B cell (primary cell): Measurements from ENCODE around the gene CREB5. TPM values are rescaled to one million over a fixed set of nuclear protein-coding genes. Genes with fewer than 3 reads are reported as not detected.

Source experiments
- ATAC-seq: fragments of 200-7000 bp; cut with Tn5 transposase; one replicate; pipeline ENCODE4 v1.10.0; 2021; ENCODE audit warnings: low read depth, mild to moderate bottlenecking, moderate number of reproducible peaks, moderate library complexity
- CTCF ChIA-PET: fragments of 350-600 bp; sonication (Branson Sonifier 250); formaldehyde crosslinking; loops from one replicate; lab custom pipeline; 2021; ENCODE audit warnings: antibody characterized with exemption, inconsistent platforms; lab: Charles Lee
- POLR2A ChIA-PET: fragments of 350-600 bp; sonication (Branson Sonifier 250); formaldehyde crosslinking; loops from one replicate; lab custom pipeline; 2021; ENCODE audit warnings: antibody characterized with exemption; lab: Charles Lee
- DNase-seq: peaks from one replicate; pipeline ENCODE4 v3.0.0; 2013
- H2AFZ ChIP-seq: 2 replicates; pipeline ENCODE4 v1.6.1; 2012; ENCODE audit warnings: mild to moderate bottlenecking, low read depth, low read length; ENCODE audit not compliant: insufficient read depth, poor library complexity, severe bottlenecking
- H3K27ac ChIP-seq, 2 donors: 1 replicate in 1 of 2; 2 replicates in 1 of 2; pipeline ENCODE4 v1.5.1; 2012 to 2013; ENCODE audit warnings: low read length in 2 of 2, mild to moderate bottlenecking in 2 of 2, moderate library complexity in 1 of 2
- H3K27me3 ChIP-seq, 4 experiments: fragments of 200-600 bp in 1 of 4; sonication (generic) in 1 of 4; replicated peaks in 1 of 4; 1 replicate in 2 of 4; 2 replicates in 2 of 4; pipeline versions ENCODE4 v1.6.1 to v1.7.0; 2013 to 2016; ENCODE audit warnings: low read length in 3 of 4, mild to moderate bottlenecking in 2 of 4, mixed read lengths in 1 of 4, moderate library complexity in 1 of 4; ENCODE audit not compliant: insufficient read depth in 4 of 4, control insufficient read depth in 3 of 4; ENCODE audit errors: control extremely low read depth in 1 of 4
- H3K36me3 ChIP-seq, 2 experiments: replicated peaks in 1 of 2; 1 replicate in 1 of 2; 2 replicates in 1 of 2; pipeline versions ENCODE4 v1.6.1 to v1.7.1; 2013; ENCODE audit warnings: low read length in 1 of 2; ENCODE audit not compliant: insufficient read depth in 2 of 2, control insufficient read depth in 1 of 2; ENCODE audit errors: control extremely low read depth in 1 of 2, extremely low read depth in 1 of 2
- H3K4me1 ChIP-seq, 2 donors: fragments of 200-600 bp in 1 of 2; sonication (generic) in 1 of 2; 1 replicate in 1 of 2; 2 replicates in 1 of 2; pipeline versions ENCODE4 v1.5.1 to v1.6.1; 2013 to 2017; ENCODE audit warnings: low read length in 2 of 2; ENCODE audit not compliant: control insufficient read depth in 2 of 2, insufficient read depth in 2 of 2
- H3K4me2 ChIP-seq: replicated peaks from 2 replicates; pipeline ENCODE3; 2012; ENCODE audit warnings: mild to moderate bottlenecking, low read depth, low read length; ENCODE audit not compliant: poor library complexity, severe bottlenecking
- H3K4me3 ChIP-seq, 5 experiments: fragments of 200-600 bp in 1 of 5; sonication (generic) in 1 of 5; 1 replicate in 3 of 5; 2 replicates in 2 of 5; pipeline versions ENCODE4 v1.5.1 to v1.7.0; 2011 to 2016; ENCODE audit warnings: low read length in 4 of 5, mild to moderate bottlenecking in 4 of 5, low read depth in 2 of 5, control low read depth in 1 of 5, moderate library complexity in 1 of 5; ENCODE audit not compliant: insufficient read depth in 1 of 5; ENCODE audit errors: control extremely low read depth in 1 of 5, extremely low read depth in 1 of 5
- H3K79me2 ChIP-seq: fragments of 200-600 bp; sonication (generic); one replicate; pipeline ENCODE4 v1.6.0; 2016; ENCODE audit warnings: low read length; ENCODE audit not compliant: control insufficient read depth, insufficient read depth
- H3K9ac ChIP-seq: fragments of 200-600 bp; sonication (generic); 2 replicates; pipeline ENCODE4 v1.6.1; 2017; ENCODE audit warnings: mild to moderate bottlenecking, low read length, moderate library complexity
- H3K9me3 ChIP-seq, 3 donors: one replicate each; pipeline versions ENCODE4 v1.6.1 to v1.7.1; 2013; ENCODE audit warnings: low read length in 2 of 3; ENCODE audit not compliant: control insufficient read depth in 2 of 3, insufficient read depth in 1 of 3; ENCODE audit errors: control extremely low read depth in 1 of 3
- H4K20me1 ChIP-seq: 2 replicates; pipeline ENCODE4 v1.6.0; 2012; ENCODE audit warnings: mild to moderate bottlenecking, low read length; ENCODE audit not compliant: insufficient read depth, control insufficient read depth, poor library complexity, severe bottlenecking
- H3K27ac Mint-ChIP-seq: one replicate; pipeline ENCODE4 v1.8.0; 2021; ENCODE audit warnings: mixed read lengths
- H3K27me3 Mint-ChIP-seq: one replicate; pipeline ENCODE4 v1.8.0; 2021; ENCODE audit warnings: mixed read lengths
- H3K4me1 Mint-ChIP-seq: one replicate; pipeline ENCODE4 v1.8.0; 2021; ENCODE audit warnings: mixed read lengths
- H3K4me3 Mint-ChIP-seq: one replicate; pipeline ENCODE4 v1.8.0; 2021; ENCODE audit warnings: mixed read lengths
- H3K9me3 Mint-ChIP-seq: one replicate; pipeline ENCODE4 v1.8.0; 2022; ENCODE audit warnings: mixed read lengths; ENCODE audit not compliant: insufficient read depth
- CTCF ChIP-seq: fragments of 200-600 bp; IDR thresholded peaks from one replicate; pipeline ENCODE4 v1.8.0; 2022; ENCODE audit warnings: antibody characterized with exemption, mild to moderate bottlenecking
- EZH2 ChIP-seq: IDR thresholded peaks from 2 replicates; pipeline ENCODE4 v1.6.1; 2012; ENCODE audit warnings: borderline replicate concordance, low read depth, mild to moderate bottlenecking, moderate library complexity, low read length; ENCODE audit not compliant: insufficient read depth, poor library complexity, severe bottlenecking
- WGBS: methylation state at CpG from one replicate; pipeline ENCODE4 v1.1.5; 2013; ENCODE audit warnings: missing lambda C conversion rate; ENCODE audit not compliant: insufficient coverage; 5-methylcytosine and 5-hydroxymethylcytosine counted together
- intact Hi-C: fragments of 100-400 bp; cut with micrococcal nuclease; formaldehyde crosslinking; loops from one replicate; pipeline ENCODE4 v1.10.0; 2022
- polyA plus RNA-seq: library from polyadenylated mRNA; depleted of rRNA; stranded (reverse); fragments of >200 nt; gene quantifications from 2 replicates; pipeline ENCODE4 v1.2.3, GENCODE V29; 2012
- total RNA-seq, 2 donors: library from RNA; stranded (reverse); fragments of 120-200 nt in 1 of 2; gene quantifications; 1 replicate in 1 of 2; 2 replicates in 1 of 2; pipeline versions ENCODE4 v1.2.3 to v1.2.4, GENCODE V29; 2013 to 2022

Gene CREB5
- total and polyA plus RNA-seq, 2 donors (not counting 1 experiment from before 2014, with no cell fraction given), result 0.05 to 0.95 TPM

DNA sequence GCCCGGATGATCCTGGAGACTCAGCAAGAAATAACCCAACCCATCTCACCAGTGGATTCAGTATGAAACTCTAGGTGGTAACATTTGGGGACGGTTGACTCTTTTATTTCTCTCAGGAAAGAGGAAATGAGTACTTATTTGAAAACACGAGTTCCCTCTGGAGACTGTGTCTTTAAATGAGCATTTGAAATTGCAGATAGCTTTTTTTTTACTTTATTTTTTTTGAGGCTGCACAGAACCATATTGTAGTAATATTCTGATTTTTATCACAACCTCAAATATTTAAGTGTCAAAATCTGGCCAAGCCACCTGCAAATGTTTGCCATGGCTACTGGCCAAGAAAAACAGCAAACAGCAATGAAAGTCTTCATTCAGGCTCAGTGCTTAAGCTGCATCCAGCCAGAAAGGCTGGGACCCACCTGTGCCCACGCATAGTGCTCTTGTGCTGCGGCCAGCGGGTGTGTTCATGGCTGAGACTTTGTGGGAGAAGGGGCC, 160.8 kb downstream of the CREB5 start:
- Mint-ChIP-seq H3K9me3 (no peaks in the 10 kb centered on the region), H3K27ac (no peak overlapping the region), H3K4me1 (peaks cover 36% of the 10 kb centered on the region), H3K4me3 (peak overlapping the region; percentile 1), H3K27me3 (peaks cover 40% of the 10 kb centered on the region)
- intact Hi-C loops, result no loop called here
- Histone ChIP-seq H3K27me3 (peaks cover 0 to 7% (median 2%) of the 10 kb centered on the region in 4 experiments), H3K4me2 (no peak overlapping the region), H2AFZ (no peak overlapping the region), H3K36me3 (no peaks in the 10 kb centered on the region), H3K4me1 (peaks cover 21 to 27% of the 10 kb centered on the region in 2 donors), H3K9me3 (no peaks in the 10 kb centered on the region), H4K20me1 (no peaks in the 10 kb centered on the region), H3K27ac (no peak overlapping the region), H3K79me2 (no peaks in the 10 kb centered on the region), H3K4me3 (no peak overlapping the region), H3K9ac (no peak overlapping the region)
- TF ChIP-seq EZH2 (no peak), CTCF (no peak)
- no peak for DNase-seq
- ATAC-seq, result no peak
- CTCF ChIA-PET, result no interaction called here
- POLR2A ChIA-PET, result no interaction called here
- 0% methylated on average over 3 of the region's 6 CpGs for WGBS

DNA sequence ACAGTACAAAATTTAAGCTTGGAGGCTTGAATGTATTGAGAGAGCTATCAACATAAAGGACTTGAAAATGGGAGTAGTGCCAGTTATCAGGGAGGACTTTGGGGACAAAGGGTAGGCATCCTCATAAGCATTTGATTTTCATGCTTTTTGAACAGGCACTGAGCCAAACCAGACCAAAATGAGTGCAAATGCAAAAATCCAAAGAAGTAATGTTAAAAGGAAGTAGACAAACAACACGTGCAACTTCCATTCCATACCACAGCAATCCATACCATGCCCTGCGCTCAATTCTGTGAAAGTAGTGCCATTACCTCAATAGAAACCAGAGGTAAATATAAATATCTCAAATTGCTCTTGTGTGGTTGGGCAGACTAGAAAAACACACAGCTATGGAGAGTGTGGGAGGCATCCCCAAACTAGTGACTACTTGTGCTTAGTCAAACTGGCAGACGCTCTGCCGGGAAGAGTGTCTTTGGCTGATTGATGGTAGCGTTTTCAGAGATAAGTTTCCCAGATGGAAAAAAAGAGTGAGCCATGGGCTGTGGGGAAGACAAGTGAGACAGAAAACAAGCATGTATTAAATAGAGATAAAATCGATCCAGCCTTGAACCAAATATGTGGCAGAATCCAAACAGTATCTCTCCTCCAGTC, 161.5 kb downstream of the CREB5 start:
- Mint-ChIP-seq H3K4me3 (no peak overlapping the region), H3K9me3 (no peaks in the 10 kb centered on the region), H3K27ac (no peak overlapping the region), H3K4me1 (peaks cover 36% of the 10 kb centered on the region), H3K27me3 (peaks cover 41% of the 10 kb centered on the region)
- ChIA-PET POLR2A (no interaction called here), CTCF (interaction anchor here (0.6 kb wide), 1 partner anchor 10 kb away, joined by 3 read pairs; no protein-coding TSS in a partner anchor)
- intact Hi-C loops, result no loop called here
- no peaks in the 10 kb centered on the region for H3K36me3 ChIP-seq
- H3K4me3 ChIP-seq, result no peak overlapping the region
- DNase-seq (no peak), ATAC-seq (no peak)
- H2AFZ ChIP-seq, result no peak overlapping the region
- no peak overlapping the region for H3K4me2 ChIP-seq
- no peak for TF ChIP-seq EZH2
- TF ChIP-seq CTCF, result no peak
- peaks cover 0 to 7% (median 2%) of the 10 kb centered on the region in 4 experiments for H3K27me3 ChIP-seq
- H3K9ac ChIP-seq, result no peak overlapping the region
- peaks cover 21 to 27% of the 10 kb centered on the region in 2 donors for H3K4me1 ChIP-seq
- WGBS, result no CpG with 5 or more reads among the region's 6 CpGs
- H3K9me3 ChIP-seq, result no peaks in the 10 kb centered on the region
- H4K20me1 ChIP-seq, result no peaks in the 10 kb centered on the region
- no peaks in the 10 kb centered on the region for H3K79me2 ChIP-seq
- H3K27ac ChIP-seq, result no peak overlapping the region
